Endodermal cell (in vitro differentiated cells): Measurements from ENCODE around the gene TREML2. TPM values are rescaled to one million over a fixed set of nuclear protein-coding genes. Genes with fewer than 3 reads are reported as not detected.

Experiments used
- DNase-seq: peaks from one replicate; pipeline ENCODE4 v3.0.0-alpha.2; 2017
- H3K27ac ChIP-seq: 2 replicates; pipeline ENCODE4 v1.5.1; 2013; ENCODE audit warnings: mild to moderate bottlenecking, low read depth, low read length, moderate library complexity
- H3K27me3 ChIP-seq: 2 replicates; pipeline ENCODE4 v1.6.1; 2013; ENCODE audit warnings: mild to moderate bottlenecking, low read length, moderate library complexity; ENCODE audit not compliant: insufficient read depth, control insufficient read depth, poor library complexity, severe bottlenecking
- H3K36me3 ChIP-seq: 2 replicates; pipeline ENCODE4 v1.7.0; 2013; ENCODE audit warnings: mild to moderate bottlenecking, low read length, moderate library complexity; ENCODE audit not compliant: control insufficient read depth, insufficient read depth
- H3K4me1 ChIP-seq: one replicate; pipeline ENCODE4 v1.7.0; 2013; ENCODE audit warnings: low read length; ENCODE audit not compliant: control insufficient read depth, insufficient read depth
- H3K4me3 ChIP-seq: 2 replicates; pipeline ENCODE4 v1.5.1; 2013; ENCODE audit warnings: mild to moderate bottlenecking, low read length, moderate library complexity
- H3K9ac ChIP-seq: 2 replicates; pipeline ENCODE4 v1.6.1; 2013; ENCODE audit warnings: mild to moderate bottlenecking, low read length, moderate library complexity; ENCODE audit not compliant: poor library complexity, severe bottlenecking; ENCODE audit errors: extremely low read depth
- H3K9me3 ChIP-seq: 2 replicates; pipeline ENCODE4 v1.6.1; 2013; ENCODE audit warnings: mild to moderate bottlenecking, low read length, moderate library complexity; ENCODE audit not compliant: control insufficient read depth
- H3K27ac Mint-ChIP-seq: 2 replicates; pipeline ENCODE4 v1.8.0; 2020; ENCODE audit warnings: mixed read lengths
- H3K27me3 Mint-ChIP-seq: 2 replicates; pipeline ENCODE4 v1.8.0; 2021; ENCODE audit warnings: mild to moderate bottlenecking, mixed read lengths; ENCODE audit not compliant: insufficient read depth
- H3K36me3 Mint-ChIP-seq: 2 replicates; pipeline ENCODE4 v1.8.0; 2020; ENCODE audit warnings: low read depth, mixed read lengths
- H3K4me1 Mint-ChIP-seq: 2 replicates; pipeline ENCODE4 v1.8.0; 2020; ENCODE audit warnings: mixed read lengths
- H3K4me3 Mint-ChIP-seq: 2 replicates; pipeline ENCODE4 v1.8.0; 2020; ENCODE audit warnings: mild to moderate bottlenecking, moderate library complexity, mixed read lengths
- H3K9me3 Mint-ChIP-seq: 2 replicates; pipeline ENCODE4 v1.8.0; 2020; ENCODE audit warnings: mild to moderate bottlenecking, mixed read lengths
- WGBS, 2 experiments: methylation state at CpG; one replicate each; pipeline versions ENCODE4 v1.1.5 to v1.1.7; 2013; ENCODE audit warnings: missing lambda C conversion rate in 2 of 2, mixed read lengths in 1 of 2; ENCODE audit not compliant: insufficient coverage in 1 of 2, insufficient read length in 1 of 2; 5-methylcytosine and 5-hydroxymethylcytosine counted together
- total RNA-seq, 2 donors: library from RNA; stranded (reverse); fragmentation: NEBNext Ultra II Directional in 1 of 2; extraction: Animal tissue kit (Norgen Biotek cat#: 25700) in 1 of 2; gene quantifications; 2 replicates in 1 of 2; 3 replicates in 1 of 2; pipeline ENCODE4 v1.2.1, GENCODE V29; 2021
- TF ChIP-seq, protein P1 (sequence below): fragments of 200-600 bp; sonication (generic); conservative IDR thresholded peaks from 2 replicates; pipeline ENCODE4 v1.5.0; 2021; ENCODE audit warnings: antibody characterized with exemption, mild to moderate bottlenecking

TREML2 gene
- total RNA-seq, 2 donors from 2014 or later = not detected

DNA sequence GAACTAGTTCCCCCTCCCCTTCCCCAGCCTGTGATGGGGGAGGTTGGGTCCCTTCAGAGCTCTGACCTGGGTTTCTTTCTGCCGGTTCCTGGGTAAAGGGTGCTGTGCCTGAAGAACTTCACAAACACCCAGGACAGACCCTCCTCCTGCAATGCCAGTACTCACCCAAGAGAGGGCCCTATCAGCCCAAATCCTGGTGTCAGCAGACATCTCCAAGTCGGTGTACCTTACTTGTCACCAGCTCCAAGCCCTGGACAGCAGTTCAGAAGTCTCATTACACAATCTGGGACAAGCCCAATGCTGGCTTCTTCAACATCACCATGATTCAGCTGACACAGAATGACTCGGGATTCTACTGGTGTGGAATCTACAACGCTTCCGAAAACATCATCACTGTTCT lies 27.7 kb upstream of the TREML2 start:
- Mint-ChIP-seq H3K4me3 (no peak overlapping the region), H3K27me3 (peaks cover 12% of the 10 kb centered on the region), H3K27ac (no peak overlapping the region), H3K9me3 (no peaks in the 10 kb centered on the region), H3K36me3 (no peaks in the 10 kb centered on the region), H3K4me1 (peaks cover 6% of the 10 kb centered on the region)
- no peaks in the 10 kb centered on the region for H3K9me3 ChIP-seq
- DNase-seq = peak; percentile 75
- H3K27ac ChIP-seq = no peak overlapping the region
- TF ChIP-seq, protein P1, sequence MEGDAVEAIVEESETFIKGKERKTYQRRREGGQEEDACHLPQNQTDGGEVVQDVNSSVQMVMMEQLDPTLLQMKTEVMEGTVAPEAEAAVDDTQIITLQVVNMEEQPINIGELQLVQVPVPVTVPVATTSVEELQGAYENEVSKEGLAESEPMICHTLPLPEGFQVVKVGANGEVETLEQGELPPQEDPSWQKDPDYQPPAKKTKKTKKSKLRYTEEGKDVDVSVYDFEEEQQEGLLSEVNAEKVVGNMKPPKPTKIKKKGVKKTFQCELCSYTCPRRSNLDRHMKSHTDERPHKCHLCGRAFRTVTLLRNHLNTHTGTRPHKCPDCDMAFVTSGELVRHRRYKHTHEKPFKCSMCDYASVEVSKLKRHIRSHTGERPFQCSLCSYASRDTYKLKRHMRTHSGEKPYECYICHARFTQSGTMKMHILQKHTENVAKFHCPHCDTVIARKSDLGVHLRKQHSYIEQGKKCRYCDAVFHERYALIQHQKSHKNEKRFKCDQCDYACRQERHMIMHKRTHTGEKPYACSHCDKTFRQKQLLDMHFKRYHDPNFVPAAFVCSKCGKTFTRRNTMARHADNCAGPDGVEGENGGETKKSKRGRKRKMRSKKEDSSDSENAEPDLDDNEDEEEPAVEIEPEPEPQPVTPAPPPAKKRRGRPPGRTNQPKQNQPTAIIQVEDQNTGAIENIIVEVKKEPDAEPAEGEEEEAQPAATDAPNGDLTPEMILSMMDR = peak; percentile 66
- no peak overlapping the region for H3K4me3 ChIP-seq
- no peak overlapping the region for H3K9ac ChIP-seq
- peaks cover 8% of the 10 kb centered on the region for H3K27me3 ChIP-seq
- WGBS, 2 experiments = 62 to 75% methylated on average over 5 of the region's 5 CpGs
- H3K36me3 ChIP-seq = no peaks in the 10 kb centered on the region
- peaks cover 5% of the 10 kb centered on the region for H3K4me1 ChIP-seq

DNA sequence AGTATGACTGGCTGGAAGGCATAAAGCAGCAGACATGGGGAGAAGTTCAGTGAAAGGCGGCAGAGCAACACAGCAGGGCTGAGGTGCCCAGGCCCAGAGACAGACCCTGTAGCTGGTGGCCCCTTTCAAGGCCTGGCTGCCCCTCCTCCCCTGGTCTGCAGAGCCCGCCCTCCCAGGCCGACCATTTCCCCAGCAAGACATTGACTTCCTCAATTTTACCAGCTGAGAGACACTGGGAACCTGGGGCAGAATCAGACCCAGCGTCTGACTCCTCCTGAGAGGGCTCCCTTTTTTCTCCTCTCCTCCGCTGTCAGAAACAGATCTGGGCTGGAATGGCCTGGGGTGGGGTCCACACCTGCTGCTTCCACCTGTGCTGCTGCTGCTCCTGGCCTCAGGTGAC lies 27.1 kb upstream of the TREML2 start, which contains the start of gene TREML4:
TREML4 (plus strand) TSS at position 254 of the 400 bp plus-strand sequence; CDS start at position 333, 79 bp downstream.
- peaks cover 6% of the 10 kb centered on the region for H3K4me1 Mint-ChIP-seq
- H3K9ac ChIP-seq = no peak within 1 kb of the TSS
- DNase-seq = no peak
- H3K27me3 Mint-ChIP-seq = peaks cover 13% of the 10 kb centered on the region
- H3K4me3 Mint-ChIP-seq = no peak within 1 kb of the TSS
- H3K9me3 ChIP-seq = no peaks in the 10 kb centered on the region
- H3K36me3 ChIP-seq = no peaks in the 10 kb centered on the region
- peaks cover 5% of the 10 kb centered on the region for H3K4me1 ChIP-seq
- H3K27ac Mint-ChIP-seq = no peak within 1 kb of the TSS
- no peak within 1 kb of the TSS for H3K27ac ChIP-seq
- no peaks in the 10 kb centered on the region for H3K9me3 Mint-ChIP-seq
- H3K4me3 ChIP-seq = no peak within 1 kb of the TSS
- TF ChIP-seq, protein P1 = no peak
- H3K36me3 Mint-ChIP-seq = no peaks in the 10 kb centered on the region
- 70 to 72% methylated on average over 3 to 5 of the region's 5 CpGs for WGBS, 2 experiments
- H3K27me3 ChIP-seq = peaks cover 8% of the 10 kb centered on the region

DNA sequence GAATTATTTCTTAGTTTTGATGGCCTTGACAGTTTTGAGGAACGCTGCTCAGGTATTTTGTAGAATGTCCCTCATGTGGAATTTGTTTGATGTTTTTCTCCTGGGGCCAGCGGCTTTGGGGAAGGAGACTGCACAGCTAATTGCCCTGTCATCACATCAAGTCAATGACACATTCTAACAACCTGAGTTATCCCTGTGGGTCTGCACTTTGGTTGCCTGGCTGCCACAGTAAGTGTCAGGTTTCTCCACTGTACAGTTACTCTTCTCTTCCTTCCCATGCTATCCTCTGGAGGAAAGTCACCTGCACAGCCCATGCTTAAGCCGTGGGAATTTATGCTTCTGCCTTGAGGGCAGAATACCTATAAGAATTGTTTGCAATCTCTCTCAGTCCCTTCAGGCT lies 25.8 kb upstream of the TREML2 start:
- Mint-ChIP-seq H3K4me1 (peaks cover 6% of the 10 kb centered on the region), H3K36me3 (no peaks in the 10 kb centered on the region), H3K9me3 (no peaks in the 10 kb centered on the region), H3K4me3 (no peak overlapping the region), H3K27ac (no peak overlapping the region), H3K27me3 (peaks cover 15% of the 10 kb centered on the region)
- no peak for DNase-seq
- no peak overlapping the region for H3K9ac ChIP-seq
- peaks cover 8% of the 10 kb centered on the region for H3K27me3 ChIP-seq
- no peaks in the 10 kb centered on the region for H3K36me3 ChIP-seq
- no peak overlapping the region for H3K4me3 ChIP-seq
- peaks cover 5% of the 10 kb centered on the region for H3K4me1 ChIP-seq
- no peaks in the 10 kb centered on the region for H3K9me3 ChIP-seq
- 94 to 96% methylated on average over 3 of the region's 3 CpGs for WGBS, 2 experiments
- TF ChIP-seq, protein P1 = no peak
- no peak overlapping the region for H3K27ac ChIP-seq
